LoVo (cell line): ENCODE results near the gene E2F4.

Source experiments
- DNase-seq: peaks from one replicate; pipeline ENCODE4 v3.0.0-alpha.2; 2016; ENCODE audit warnings: low spot score

E2F4 gene

DNA sequence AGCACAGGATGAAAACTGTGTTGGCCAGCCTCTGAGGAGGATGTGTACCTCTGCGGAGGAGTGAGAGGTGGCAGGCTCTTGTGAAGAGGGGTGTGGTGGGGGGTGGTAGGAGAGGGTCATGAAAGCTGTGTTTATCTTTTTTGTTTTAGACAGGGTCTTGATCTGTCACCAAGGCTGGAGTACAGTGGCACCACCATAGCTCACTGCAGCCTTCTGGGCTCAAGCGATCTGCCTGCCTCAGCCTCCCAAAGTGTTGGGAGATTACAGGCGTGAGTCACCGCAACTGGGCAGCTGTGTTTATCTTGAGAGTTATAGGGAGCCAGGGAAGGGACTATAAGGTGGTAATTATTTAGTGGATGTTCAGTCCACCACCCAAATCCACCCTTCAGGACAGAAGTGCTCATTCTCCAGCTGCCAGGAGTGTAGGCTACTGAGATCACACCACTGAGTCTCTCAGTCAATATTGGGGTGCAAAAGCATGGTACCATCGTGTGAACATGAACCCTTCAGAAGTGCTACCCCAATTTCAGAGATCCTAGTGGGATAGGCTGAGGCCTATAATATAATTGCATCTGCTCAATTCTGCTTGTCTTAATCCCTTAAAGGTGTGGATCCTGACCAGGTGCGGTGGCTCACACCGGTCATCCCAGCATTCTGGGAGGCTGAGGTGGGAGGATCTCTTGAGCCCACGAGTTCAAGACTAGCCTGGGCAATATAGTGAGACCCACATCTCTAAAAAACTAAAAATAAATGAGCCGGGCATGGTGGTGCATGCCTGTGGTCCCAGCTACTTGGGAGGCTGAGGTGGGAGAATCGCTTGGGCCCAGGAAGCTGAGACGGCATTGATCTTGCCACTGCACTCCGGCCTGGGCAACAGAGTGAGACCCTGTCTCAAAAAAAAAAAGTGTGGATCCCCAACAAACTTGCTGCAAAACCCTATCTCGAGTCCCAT, 1.2 kb upstream of the E2F4 start:
- DNase-seq = no peak

GRCh38 chr16:67191411-67191994, 452 bp upstream of the E2F4 start:
- DNase-seq = no peak

GRCh38 chr16:67192781-67193361, 916 bp downstream of the E2F4 start:
- no peak for DNase-seq

DNA sequence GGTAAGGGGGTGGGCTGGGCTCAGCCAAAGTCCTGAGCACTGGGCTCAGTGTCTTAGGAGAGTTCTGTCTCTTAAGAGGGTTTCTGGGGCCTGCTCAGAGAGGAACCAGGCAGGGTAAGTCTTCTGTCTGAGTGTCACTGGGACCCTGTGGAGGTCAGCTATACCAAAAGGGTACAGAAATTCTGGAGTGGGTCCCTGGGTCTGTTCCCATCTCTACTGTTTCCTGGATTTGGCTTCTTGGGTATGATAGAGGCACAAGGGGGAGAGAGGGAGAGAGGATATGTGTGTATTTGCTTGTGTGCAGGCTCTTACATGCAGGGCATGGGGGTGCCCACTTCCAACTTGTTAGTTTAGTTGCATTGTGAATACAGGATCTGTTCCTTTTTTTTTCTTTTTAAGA, 1.6 kb downstream of the E2F4 start:
- DNase-seq = no peak

- DNase-seq = no peak
Observed at GRCh38 chr16:67194260-67194659, 2.3 kb downstream of the E2F4 start.

GRCh38 chr16:67195676-67196075, 3.7 kb downstream of the E2F4 start:
- DNase-seq = no peak

GRCh38 chr16:67196881-67197280, 4.9 kb downstream of the E2F4 start:
- no peak for DNase-seq

DNA sequence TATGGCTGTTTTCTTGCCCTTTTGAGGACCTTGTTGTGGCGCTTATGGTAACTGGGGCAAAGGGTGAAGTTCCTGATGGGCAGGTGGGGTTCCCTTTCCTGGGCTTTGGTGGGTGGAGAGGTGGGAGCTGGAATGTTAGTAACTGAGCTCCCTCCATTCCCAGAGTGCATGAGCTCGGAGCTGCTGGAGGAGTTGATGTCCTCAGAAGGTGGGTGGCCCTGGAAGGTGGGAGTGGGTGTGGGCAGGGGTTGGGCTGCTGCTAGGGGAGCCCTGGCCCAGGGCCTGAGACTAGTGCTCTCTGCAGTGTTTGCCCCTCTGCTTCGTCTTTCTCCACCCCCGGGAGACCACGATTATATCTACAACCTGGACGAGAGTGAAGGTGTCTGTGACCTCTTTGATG, 5.7 kb downstream of the E2F4 start:
- DNase-seq = no peak

DNA sequence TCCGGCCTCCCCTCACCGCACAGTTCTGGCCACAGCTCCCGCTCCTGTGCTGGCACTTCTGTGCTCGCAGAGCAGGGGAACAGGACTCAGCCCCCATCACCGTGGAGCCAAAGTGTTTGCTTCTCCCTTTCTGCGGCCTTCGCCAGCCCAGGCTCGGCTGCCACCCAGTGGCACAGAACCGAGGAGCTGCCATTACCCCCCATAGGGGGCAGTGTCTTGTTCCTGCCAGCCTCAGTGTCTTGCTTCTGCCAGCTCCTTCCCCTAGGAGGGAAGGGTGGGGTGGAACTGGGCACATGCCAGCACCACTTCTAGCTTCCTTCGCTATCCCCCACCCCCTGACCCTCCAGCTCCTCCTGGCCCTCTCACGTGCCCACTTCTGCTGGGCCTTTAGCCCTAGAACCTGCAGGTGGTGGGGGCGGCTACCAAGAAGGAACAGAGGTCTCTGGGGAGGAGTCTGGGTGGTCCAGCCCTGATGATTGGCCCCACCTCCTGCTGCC, 6.3 kb downstream of the E2F4 start:
- DNase-seq = peak; percentile 50

- DNase-seq = peak; percentile 71
Observed at GRCh38 chr16:67199011-67199807, 7.3 kb downstream of the E2F4 start, which contains the start of gene ELMO3. Gene ELMO3 (plus strand): TSS chr16:67199131. CDS start chr16:67199327, 196 bp downstream.

DNA sequence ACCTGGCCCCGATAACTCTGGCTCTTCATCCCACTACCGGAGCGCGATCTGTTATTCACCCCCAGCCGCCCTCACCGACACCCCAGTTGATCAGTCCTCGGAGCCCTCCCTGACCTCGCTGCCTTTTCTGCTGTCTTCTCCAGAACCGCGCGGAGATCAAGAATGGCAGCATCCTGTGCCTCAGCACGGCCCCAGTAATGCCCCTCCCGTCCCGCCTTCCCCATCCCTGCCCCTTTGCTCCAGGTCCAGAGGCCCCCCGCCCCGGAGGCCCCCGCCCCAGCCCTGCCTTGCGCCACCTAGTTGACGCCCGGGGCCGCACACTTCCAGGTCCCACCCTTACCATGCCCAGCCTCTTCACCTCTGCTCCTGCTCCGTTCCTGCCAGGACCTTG, 7.8 kb downstream of the E2F4 start:
- no peak for DNase-seq

DNA sequence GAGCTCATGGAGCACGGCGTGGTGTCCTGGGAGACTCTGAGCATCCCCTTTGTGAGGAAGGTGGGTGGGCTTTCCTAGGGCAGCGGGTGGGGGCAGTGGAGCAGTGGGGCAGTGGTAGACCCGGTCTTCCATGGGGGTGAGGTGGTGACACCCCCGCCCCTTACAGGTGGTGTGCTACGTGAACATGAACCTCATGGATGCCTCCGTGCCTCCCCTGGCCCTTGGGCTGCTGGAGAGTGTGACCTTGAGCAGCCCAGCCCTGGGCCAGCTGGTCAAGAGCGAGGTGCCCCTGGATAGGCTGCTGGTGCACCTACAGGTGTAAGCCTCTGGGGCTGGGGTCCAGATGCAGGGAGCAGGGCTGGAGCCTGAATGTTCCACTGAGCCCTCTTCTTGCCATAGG, 8.5 kb downstream of the E2F4 start:
- DNase-seq = no peak

- DNase-seq = no peak
Observed at GRCh38 chr16:67201411-67202345, 9.7 kb downstream of the E2F4 start.

DNA sequence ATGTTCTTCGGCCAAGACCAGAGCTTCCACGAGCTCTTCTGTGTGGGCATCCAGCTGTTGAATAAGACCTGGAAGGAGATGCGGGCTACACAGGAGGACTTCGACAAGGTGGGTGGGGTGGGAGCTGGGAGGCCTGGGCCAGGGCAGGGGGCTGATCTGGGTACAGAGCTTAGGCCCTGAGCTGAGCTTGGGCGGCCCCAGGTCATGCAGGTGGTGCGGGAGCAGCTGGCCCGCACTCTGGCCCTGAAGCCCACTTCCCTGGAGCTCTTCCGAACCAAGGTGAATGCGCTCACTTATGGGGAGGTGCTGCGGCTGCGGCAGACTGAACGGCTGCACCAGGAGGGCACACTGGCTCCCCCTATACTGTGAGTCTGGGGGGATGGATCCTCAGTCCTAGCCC, 10.5 kb downstream of the E2F4 start:
- DNase-seq = no peak

DNA sequence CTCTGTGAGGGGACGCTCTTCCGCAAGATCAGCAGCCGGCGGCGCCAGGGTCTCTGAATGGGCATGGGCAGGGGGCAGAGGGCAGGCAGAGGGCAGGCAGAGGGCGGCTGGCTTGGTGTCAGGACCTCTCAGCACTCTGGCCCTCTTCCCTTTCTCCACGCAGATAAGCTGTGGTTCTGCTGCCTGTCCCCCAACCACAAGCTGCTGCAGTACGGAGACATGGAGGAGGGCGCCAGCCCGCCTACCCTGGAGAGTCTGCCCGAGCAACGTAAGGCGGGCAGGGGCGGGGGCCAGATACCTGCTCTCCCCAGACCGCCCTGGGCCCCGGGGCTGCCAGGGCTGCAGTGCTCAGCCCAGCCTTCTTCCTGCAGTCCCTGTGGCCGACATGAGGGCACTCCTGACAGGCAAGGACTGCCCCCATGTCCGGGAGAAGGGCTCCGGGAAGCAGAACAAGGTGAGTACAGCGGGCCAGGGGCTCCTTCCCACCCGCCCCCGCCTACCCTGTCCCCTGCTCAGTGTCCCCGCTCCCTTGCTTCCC, 11.1 kb downstream of the E2F4 start:
- DNase-seq = no peak

DNA sequence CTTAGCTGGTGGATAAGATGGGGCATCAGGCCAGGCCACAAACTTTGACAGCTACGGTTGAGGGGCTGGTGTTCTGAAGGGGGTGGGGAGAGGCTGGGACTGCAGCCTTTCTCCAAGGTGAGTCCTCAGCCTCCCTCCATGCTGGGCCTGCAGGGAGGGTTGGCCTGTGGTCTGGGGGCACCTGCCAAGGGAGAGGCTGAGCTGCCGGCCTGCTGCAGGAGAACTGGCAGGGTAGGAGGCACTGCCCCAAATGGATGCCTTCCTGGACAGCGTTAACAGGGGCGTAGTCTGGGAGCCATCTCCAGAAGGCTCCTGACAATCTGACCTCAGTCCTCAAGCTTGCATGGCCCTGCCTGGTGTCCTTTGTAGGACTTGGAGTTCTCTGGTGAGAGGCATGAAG, 12.1 kb downstream of the E2F4 start:
- DNase-seq = no peak

DNA sequence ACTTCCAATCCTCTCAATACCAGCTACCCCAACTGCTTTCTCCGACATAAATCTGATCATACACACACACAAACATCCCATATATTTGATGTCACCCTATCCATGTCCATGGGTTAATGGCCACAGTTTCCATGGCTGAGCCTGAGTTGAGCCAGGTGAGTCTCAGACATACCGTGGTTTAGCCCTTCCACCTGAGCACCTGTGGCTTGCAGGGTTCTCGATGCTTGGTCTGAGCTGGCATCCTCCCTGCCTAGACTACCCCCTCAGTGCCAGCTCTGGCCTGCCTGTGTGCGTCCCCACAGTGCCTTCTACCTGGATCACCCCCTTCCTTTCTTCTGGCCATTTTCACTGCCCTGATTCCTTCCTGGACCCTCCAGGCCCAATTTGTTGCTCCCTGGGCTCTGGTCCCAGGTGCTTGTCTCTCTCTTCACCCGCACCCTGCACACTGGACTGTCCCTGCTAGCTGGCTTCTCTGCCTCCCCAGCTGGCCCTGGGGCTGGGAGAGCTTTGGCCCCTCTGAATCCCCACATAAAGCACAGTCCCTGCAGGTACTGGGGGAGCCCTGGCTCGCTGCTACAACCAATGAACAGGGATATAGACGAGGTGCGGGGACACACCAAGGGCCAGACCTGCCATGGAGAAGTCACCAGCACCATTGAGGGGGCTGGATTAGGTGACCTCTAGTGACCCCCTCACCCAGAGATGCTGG, 14.3 kb downstream of the E2F4 start:
- no peak for DNase-seq

GRCh38 chr16:67206838-67207248, 14.9 kb downstream of the E2F4 start:
- no peak for DNase-seq

- peak; percentile 7 for DNase-seq
Observed at GRCh38 chr16:67207249-67208091, 15.5 kb downstream of the E2F4 start.
